ENCODE results near the gene TBC1D20.
A peak's percentile ranks its signal among the peaks of the same experiment; 100 is the strongest.
"Not testable (repeated sequence)": the region's sequence is repeated elsewhere in the genome, so short reads cannot be mapped to it uniquely, and the experiment has no call there.

TBC1D20 gene, protein sequence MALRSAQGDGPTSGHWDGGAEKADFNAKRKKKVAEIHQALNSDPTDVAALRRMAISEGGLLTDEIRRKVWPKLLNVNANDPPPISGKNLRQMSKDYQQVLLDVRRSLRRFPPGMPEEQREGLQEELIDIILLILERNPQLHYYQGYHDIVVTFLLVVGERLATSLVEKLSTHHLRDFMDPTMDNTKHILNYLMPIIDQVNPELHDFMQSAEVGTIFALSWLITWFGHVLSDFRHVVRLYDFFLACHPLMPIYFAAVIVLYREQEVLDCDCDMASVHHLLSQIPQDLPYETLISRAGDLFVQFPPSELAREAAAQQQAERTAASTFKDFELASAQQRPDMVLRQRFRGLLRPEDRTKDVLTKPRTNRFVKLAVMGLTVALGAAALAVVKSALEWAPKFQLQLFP

DNA sequence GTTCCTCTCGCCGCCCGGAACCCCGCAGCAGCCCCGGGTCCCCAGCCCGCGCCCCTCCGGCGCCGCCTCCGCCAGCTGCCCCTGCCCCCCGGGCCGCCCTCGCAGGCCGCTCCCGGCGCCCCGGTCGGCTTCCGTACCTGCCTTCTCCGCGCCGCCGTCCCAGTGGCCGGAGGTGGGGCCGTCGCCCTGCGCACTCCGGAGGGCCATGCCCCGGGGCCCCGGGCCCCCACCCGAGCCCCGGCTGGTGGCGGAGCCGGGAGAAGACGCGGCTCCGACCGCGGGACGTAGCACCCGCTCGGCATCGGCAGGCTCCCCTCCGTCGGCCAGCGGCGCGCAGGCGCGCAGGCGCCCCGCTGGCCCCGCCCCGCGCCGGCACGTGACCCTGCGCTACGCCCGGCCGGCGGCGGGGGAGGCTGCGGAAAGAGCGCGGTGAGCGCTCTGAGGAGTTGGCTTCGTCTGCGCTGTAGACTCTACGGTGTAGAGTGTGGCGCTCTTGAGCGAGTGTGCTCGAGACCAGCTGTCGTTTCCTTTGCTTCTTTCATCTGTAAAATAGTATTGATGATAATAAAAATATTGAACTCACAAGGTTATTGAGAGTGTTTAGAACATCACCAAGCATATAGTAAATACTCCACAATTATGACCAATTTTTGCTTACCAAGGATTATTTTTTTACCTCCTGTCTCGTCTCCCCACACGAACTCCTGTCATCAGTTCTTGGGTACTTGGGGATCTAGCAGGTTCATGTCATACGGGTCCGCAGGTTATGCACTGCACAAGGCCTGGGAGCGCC lies at the start of gene TBC1D20:
TBC1D20 (minus strand) TSS at position 335 of the 793 bp plus-strand sequence; CDS start at position 207, 128 bp downstream.
- DNase-seq (ENCODE audit: low read depth, low spot score): peak; percentile 66

DNA sequence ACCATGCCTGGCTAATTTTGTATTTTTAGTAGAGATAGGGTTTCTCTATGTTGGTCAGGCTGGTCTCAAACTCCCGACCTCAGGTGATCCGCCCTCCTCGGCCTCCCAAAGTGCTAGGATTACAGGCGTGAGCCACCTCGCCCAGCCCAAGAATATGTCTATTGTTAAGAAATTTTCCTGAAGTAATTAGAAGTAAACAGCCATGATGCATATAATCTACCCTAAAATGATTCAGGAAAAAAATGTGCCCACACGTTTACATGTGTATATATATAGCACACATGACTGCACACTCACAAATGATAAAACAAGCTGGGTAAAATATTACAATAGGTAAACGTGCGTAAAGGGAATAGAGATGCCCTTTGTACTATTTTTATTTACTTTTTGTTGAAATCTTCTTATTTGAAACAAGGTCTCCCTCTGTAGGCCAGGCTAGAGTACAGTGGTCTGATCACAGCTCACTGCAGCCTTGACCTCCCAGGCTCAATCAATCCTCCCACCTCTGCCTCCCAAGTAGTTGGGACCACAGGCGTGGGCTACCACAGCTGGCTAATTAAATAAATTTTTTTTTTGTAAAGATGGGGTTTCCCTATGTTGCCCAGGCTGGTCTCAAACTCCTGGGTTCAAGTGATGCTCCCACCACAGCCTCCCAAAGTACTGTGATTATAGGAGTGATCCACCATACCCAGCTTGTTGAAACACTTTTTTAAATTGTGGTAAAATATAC lies 48.2 kb upstream of the TBC1D20 start:
- DNase-seq (ENCODE audit: low read depth, low spot score): not testable (repeated sequence)

DNA sequence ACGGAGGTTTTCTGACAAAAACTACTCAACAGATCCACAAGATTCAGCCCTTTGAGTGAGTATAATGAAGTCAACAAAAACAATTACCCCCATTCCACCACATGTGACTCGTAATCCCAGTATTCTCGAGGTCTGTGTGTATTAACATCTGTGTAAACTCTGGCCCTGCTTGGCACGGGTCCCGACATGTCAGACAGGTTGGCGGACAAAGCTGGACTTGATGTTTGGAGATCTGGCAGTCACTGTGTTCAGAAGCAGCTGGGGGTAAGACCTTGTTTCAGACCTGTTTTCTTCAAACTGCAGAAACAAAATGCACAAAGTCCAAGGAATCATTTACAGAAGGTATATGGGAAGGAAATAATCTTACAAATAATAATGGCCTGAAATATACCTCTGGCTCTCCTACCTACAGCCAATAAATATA lies 46.0 kb upstream of the TBC1D20 start:
- DNase-seq (ENCODE audit: low read depth, low spot score): not testable (repeated sequence)

DNA sequence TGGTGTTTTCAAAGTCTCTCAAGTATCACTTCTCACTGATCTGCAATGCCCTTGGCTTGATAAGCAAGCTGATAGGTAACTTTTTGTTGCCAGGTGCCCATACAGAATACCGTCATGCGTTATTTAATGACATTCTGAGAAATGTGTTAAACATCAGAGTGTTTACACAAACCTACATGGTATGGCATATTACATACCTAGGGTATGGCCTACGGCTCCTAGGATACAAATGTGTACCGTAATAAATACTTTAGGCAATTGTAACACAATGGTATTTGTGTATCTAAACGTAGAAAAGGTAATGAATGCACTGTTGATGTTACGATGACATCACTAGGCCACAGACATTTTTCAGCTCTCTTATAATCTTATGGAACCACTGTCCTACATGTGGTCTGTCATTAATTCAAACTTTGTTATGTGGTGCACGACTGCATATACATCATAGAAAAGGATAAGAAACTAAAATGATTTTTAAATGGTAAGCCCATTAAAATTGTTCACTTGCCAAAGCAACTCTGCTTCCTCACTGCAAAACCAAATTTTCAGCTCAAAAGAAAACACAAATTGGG lies 45.5 kb upstream of the TBC1D20 start:
- DNase-seq (ENCODE audit: low read depth, low spot score): no peak

DNA sequence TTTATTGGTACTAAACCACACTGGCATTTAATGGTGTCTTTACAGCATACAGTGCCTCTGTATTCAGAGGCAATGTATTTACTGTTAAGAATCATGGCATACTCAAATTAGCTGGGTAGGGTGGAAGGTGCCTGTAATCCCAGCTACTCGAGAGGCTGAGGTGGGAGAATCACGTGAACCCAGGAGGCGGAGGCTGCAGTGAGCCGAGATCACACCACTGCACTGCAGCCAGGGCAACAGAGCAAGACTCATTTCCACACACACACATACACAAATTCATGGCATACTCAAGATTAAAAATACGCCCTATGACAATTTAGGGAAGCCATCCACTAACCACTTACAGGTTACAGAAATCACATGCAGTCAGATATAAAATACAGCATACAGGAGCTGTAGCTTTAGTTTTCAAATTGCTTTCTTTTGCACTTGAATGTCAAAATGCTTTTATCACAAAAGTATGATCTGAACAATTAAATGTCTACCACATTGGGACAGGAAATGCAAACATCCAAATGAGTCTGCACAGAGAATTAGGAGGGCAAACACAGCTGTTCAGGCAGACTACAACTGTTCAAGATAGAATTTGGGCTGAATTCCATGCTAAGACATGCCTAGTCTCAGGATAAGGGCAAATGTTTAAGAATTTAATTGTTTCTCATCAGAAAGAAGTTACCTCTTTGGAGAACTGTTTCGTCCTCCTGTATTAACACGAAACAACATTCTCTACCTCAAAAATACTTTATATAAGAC lies 44.8 kb upstream of the TBC1D20 start:
- DNase-seq (ENCODE audit: low read depth, low spot score): no peak

DNA sequence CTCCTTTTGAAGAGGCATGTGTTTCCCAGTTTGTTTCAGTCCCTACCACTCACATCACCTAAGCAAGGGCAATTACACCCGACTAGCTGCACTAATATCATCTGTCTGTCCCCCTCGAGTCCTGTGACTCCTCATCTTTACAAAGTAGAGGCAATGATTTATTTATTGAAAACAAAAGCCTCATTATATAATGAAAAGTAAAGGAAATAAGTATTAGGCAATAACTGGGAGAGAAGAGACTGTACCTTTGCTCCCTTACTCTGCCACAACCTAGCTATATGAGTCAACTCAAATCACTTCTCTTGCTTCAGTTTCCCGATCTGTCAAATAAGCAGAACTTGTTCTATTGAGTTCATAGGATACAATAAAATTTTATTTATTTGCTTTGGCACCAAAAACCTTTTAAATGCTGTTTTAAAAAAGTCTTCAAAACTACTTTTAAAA lies 42.3 kb upstream of the TBC1D20 start:
- no peak for DNase-seq (ENCODE audit: low read depth, low spot score)

DNA sequence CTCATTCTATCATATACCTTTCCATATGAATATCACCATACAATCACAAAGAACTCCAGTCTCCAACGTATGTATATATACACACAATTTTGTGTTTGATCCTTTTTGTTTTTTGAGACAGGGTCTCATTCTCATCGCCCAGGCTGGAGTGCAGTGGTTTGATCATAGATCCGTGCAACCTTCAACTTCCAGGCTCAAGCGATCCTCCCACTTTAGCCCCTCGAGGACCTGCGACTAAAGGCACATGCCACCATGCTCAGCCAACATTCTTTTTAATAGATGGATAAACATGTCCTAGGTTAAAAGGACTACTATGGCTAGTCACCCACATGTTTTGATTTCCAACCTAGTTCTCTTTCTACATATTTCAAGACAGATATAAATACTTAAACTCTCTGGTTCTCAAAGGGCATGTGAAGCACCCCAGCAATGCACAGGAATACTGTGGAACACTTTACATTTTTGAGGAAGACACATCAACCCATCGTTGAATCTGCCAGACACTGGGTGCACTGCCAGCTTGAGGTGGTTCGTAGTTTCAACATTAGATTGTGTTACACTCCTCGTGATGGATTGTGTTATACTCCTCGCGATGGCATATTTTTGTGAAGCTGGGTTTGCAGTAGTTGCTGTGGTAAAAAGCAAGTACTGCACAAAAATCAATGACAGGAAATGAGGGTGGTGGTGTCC lies 40.9 kb upstream of the TBC1D20 start:
- no peak for DNase-seq (ENCODE audit: low read depth, low spot score)

DNA sequence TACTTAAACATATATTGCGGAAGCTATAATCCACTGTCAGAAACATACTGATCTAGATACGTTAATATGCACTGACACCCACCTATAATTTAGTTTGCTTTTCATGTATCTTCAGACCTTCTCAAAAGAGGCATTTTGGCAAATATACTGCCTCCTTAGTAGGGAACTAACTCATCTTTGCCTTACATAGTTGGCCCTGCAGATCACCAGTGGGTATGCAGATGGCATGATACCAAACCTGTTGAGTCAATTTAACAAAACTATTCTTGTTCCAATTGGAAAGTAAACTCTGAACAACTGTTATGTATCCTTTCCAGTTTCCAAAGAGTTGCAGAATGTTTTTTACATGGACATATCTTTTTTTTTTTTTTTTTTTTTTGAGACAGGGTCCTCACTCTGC lies 35.6 kb upstream of the TBC1D20 start:
- no peak for DNase-seq (ENCODE audit: low read depth, low spot score)

DNA sequence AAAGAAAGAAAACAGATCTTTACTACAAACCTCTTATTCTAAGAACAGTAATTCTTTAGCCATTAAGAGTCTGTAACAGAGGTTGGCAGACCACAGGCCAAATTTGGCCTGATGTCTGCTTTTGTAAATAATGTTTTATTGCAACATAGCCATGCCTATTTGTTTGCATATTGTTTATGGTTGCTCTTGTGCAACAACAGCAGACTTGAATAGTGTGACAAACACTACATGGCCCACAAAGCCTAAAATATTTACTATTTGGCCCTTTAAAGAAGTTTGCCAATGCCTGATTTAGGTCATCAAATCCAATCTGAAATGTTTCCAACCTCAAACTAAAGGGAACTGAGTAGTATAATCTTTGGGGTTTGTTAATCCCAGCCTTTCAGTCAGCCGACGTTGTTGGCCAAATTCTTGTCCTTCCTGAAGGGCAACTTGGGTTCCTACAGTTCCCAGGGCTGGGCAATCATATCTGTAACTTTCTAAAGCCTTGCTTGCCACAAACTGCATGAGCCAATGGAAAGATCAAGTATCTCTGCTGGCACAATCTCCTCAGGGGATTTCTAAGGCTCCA lies 33.9 kb upstream of the TBC1D20 start:
- no peak for DNase-seq (ENCODE audit: low read depth, low spot score)

DNA sequence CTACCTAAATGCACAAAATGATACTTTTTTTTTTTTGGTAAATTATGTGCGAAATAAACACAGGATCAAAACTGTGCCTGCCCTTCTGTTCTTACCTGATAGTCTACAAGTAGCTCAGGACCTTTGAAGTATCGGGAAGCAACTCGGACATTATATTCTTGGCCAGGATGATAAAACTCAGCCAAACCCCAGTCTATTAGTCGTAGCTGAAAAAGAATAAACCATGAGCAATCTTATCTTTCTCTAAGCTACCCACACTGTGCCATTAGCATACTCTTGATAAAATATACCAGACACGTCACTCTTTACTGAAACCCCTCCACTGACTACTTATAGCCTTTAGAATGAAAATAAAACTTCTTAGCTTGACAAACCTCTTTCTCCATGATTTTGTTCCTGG lies 29.8 kb upstream of the TBC1D20 start:
- DNase-seq (ENCODE audit: low read depth, low spot score): no peak

DNA sequence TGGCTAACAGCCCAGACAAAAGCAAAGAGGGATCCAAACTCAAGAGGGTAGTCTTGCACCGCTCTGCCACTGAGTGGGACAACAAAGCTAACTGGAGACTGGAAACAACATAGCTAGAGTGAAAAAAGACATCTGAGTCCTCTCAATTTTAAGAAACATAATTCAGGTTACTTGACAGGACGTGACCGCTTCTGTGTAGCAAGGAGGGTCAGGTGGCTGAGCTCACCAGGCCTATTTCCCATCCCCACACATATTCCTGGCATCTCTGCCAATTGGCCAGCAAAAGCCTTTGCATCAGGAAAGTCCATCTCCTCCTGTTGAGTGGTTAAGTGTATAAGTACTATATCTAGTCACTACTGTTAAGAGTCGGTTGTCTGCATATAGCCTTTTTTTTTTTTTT lies 25.3 kb upstream of the TBC1D20 start:
- no peak for DNase-seq (ENCODE audit: low read depth, low spot score)

DNA sequence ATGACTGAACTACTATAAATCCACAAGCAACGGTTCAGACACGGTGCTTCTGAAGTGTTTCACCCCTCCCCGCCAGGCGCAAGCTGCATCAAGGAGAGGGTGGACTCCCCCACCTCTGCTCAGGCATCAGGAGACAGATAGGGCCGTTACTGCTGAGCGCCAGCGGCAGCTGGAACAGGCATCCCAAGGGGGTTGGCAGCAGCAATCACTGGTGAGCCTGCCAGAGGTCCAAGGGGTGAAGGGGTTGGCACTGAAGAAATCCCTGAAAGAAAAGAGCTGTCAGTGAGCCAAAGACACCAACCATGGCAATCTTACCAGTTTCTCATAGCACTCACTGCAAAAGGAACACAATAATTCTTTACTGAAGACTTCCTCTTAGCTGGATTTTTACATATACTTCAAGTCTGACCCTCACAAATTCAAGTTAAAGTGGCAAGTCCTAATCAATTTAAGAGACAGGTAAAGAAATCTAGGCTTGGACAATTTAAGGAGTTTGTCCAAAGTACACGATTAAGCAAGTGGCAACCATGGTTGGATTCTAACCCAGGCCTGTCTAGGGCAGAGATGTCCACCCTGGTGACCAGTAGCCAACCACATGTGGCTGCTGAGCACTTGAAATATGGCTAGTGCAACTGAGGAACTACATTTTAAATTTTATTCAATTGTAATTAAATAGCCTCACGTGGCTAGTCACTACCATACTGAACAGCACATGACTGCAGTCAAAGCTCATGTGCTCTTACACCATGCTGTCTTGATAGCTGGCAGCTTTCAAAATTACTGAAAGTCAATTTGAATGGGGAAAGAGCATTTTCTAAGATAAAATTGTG lies 21.7 kb upstream of the TBC1D20 start:
- no peak for DNase-seq (ENCODE audit: low read depth, low spot score)

DNA sequence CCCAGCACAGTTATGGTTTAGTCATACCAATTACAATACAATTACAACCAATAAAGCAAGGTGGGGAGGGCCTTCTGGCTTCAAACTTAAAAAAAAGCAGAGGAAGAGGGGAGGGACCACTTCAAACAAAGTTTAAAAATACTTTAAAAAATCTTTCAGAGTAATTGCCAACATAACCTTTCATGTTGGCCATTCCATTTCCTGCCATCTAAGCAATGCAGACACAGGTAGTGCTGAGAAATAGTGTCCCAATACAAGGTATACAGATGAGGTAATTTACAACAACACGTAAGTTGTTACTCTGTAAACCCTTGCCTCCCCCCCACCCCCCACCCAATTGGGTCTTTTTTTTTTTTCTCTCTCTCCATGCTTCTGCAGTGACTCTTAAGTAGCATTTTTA lies 18.8 kb upstream of the TBC1D20 start:
- no peak for DNase-seq (ENCODE audit: low read depth, low spot score)

DNA sequence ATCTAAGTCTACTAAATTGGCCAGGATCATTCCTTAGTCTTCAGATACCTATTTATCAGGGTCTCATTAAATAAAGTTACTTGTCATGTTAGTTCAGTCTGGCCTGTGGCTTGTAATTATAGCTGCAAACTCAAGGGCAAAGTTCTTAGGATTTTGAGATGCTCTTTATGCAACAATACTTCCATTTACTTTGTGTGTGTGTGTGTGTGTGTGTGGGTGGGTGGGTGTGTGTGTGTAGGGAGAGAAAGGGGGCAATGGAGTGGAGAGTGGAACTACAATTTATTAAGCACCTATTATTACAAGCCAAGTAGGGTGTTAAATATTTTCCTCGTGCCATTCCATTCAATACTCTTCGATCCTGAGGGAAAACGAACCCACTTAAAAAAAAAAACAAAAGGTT lies 17.7 kb upstream of the TBC1D20 start:
- DNase-seq (ENCODE audit: low read depth, low spot score): no peak

DNA sequence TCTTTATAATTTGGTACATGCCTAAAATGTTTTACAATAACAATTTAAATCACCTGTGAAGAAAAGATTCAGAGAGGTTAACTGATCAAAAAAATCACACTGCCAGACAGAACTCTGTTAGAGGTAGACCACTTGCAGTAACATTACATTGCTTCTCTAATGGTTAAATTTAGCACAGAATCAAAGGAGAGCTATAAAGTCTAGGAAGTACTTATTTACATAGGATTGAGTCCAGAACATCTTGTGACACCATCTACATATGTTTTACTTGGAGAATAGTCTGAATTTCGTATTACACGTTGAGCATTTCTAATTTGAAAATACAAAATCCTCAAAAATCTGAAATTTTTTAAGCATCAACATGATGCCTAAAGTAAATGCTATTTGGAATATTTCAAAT lies 17.2 kb upstream of the TBC1D20 start:
- no peak for DNase-seq (ENCODE audit: low read depth, low spot score)

DNA sequence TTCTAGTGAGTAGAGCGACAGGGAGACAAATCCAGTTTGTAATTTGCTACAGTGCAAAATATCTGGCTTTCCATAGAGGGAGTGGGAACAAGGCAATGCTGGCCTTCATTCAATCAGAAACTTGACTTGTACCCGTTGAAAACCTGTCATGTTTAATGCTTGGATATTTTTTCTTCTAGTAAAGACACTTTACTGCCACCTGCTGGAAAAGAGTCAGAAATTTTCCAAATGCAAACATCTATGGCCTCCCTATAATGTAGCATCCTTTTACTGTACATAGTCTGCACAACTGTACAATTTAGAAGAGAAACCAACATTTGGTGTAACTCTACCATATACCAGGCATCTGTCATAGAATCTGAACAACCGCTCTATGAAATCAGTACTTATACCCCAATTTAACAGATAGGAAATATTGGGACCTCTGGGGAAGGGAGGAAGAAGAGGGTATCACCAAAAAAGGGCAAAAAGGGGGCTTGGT lies 16.7 kb upstream of the TBC1D20 start:
- DNase-seq (ENCODE audit: low read depth, low spot score): no peak

DNA sequence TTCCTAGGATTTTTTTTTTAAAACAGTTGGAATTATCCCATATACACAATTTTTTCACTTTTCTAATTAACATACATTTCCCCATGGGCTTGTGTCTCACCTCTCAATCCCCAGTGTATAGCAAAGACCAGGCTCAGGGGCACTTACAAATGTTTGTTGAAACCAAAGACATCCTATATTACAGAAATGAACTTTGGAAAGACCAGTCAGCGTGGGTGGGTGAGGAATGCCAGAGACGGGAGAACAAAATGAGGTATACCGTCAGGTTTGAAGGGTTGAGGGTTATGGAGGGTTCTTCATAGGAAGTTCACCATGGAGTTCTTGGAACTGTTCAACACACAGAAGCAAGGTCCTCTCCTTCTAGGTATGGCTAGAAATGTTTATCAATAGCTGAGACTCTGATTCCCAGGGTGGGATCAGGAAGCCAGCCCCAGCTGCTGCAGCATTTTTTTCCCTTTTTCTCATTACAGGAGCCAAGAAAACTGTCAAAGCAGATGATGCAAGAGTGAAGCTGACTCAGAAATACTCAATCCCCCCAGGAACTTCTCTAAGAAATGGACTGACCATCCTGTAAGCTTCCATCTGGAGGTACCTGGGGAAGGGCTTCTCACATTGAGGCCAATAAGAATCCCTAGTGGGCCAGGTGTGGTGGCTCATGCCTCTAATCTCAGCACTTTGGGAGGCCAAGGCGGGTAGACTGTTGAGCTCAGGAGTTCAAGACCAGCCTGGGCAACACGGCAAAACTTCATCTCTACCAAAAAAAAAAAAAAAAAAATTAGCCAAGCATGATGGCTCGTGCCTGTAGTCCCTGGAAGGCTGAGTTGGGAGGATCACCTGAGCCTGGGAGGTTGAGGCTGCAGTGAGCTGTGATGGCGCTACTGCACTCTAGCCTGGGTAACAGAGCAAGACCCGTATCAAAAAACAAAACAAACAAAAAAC lies 15.9 kb upstream of the TBC1D20 start:
- no peak for DNase-seq (ENCODE audit: low read depth, low spot score)

All from activated naive CD8-positive, alpha-beta T cell treated with anti-CD3 and anti-CD28 coated beads, Interleukin-2, amount 50 U/mL, for 16 hours (primary cell).